SKM-1 (cell line): ENCODE results near the gene CELA2A.
"Not testable (repeated sequence)": the region's sequence is repeated elsewhere in the genome, so short reads cannot be mapped to it uniquely, and the experiment has no call there.

Source experiments
- DNase-seq: peaks from one replicate; lab custom pipeline; 2025; ENCODE audit not compliant: unreplicated experiment; lab: John Stamatoyannopoulos, UW

CELA2A gene

DNA sequence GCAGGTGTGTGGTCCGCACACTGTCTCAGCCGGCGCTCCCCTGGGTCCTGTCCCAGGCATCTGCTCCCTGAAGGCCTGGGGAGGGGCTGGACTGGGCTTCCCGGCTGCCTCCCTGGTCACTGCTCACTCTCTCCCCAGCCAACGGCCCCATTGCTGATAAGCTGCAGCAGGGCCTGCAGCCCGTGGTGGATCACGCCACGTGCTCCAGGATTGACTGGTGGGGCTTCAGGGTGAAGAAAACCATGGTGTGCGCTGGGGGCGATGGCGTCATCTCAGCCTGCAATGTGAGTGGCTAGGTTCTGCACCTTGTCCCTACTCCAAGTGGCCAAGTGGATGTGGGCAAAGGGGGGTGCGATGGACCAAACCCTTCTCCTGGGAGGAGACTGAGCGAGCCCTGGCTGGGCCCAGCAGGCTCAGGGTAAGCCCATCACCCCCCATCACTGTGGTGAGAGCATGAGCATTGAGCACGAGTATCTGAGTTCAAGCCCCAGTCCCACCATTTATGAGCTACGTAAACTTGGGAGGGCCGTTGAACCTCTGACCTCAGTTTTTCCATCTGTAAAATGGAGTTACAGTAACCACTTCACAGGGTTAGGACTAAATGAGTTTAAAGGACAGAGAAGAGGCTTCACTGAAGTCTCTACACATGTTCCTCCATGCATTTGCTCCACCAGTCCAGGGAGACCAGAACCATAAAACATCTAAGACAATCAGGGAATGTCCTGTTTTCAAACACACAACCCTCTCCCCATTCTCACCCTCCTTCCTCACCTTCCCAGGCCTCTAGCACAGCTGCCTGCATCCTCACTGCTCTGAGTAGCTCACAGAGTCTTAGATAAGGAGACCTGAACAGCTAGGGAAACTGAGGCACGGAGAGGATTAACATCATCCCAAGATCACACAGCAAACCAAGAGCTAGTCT is 11.8 kb upstream of the CELA2A start:
- no peak for DNase-seq

DNA sequence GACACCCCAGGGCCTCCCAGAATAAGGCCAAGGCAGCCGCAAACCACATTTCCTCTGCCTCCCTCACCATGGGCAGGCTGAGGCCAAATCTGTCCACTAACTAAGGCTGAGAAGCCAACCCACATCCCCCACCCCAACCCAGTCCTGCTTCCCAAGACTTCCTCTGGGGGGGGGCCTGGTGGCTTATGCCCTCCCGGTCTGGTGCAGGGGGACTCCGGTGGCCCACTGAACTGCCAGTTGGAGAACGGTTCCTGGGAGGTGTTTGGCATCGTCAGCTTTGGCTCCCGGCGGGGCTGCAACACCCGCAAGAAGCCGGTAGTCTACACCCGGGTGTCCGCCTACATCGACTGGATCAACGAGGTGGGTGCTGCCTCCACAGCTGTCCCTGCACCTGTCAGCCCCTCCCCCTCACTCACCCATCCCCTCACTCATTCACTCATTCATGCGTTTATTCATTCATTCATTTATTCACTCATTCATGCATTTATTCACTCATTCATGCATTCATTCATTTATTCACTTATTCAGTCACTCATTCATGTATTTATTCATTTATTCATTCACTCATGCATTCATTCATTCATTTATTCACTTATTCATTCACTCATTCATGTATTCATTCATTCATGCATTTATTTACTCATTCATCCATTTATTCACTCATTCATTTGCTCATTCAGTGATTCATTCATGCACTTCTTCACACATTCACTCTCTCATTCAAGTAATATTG is 11.0 kb upstream of the CELA2A start:
- DNase-seq: no peak

DNA sequence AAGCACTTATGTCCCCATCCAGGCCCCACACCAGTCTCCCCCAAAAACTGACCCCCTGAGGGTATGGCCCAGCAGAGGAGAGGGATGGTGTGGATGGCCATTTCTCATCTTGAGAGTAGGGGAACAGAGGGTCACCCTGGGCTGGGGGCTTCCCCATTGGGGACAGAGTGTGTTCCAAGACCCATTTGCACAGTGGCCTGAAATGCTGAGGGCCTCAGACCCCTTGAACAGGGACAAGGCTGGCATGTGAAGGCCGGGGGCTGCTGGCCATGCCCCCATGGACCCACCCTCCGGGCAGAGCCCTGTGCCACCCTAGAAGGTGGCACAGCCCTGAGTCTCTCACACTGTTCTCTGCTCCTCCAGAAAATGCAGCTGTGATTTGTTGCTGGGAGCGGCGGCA is 10.3 kb upstream of the CELA2A start:
- no peak for DNase-seq

DNA sequence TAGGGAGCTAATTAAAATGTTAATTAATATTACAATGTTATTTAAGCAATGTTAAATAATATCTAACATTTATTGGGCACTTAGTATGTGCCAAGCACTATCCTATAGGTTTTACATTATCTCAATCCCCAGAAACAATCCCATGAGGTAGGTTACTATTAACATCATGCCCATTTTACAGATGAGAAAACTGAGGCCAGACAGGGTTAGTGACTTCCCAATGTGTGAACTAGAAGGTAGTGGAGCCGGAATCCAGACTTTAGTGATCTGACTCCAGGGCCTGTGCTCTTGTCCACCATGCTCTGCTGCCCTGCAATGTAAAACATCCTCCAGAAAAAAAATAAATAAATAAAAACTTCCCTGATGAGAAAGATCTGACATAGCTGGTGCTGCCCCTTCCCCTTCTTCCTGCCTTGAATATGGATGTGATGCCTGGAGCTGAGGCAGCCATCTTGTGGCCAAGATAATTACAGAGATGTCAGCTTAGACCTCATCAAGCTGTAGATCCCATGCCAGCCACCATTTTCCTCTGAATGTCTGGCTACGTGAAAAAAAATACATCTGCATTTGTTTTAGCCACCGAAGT is 7.6 kb upstream of the CELA2A start:
- no peak for DNase-seq

DNA sequence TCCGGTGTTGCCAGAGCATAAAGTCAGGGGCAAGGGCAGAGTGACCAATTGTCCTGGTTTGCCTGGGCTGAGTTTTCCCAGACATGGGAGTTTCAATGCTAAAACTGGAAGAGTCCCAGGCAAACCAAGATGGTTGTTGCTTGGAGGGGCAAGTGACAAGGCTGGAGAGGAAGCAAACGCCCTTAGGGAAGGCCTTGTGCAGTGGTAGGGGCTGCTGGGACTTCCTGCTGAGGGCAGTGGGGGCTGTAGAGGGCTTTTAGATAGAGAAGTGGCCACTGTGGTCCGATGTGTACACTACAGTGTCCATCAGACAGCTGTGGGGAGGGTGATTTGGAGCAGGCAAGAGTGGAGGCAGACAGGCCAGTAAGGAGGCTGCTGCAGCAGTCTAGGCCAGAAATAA is 7.0 kb upstream of the CELA2A start:
- no peak for DNase-seq

DNA sequence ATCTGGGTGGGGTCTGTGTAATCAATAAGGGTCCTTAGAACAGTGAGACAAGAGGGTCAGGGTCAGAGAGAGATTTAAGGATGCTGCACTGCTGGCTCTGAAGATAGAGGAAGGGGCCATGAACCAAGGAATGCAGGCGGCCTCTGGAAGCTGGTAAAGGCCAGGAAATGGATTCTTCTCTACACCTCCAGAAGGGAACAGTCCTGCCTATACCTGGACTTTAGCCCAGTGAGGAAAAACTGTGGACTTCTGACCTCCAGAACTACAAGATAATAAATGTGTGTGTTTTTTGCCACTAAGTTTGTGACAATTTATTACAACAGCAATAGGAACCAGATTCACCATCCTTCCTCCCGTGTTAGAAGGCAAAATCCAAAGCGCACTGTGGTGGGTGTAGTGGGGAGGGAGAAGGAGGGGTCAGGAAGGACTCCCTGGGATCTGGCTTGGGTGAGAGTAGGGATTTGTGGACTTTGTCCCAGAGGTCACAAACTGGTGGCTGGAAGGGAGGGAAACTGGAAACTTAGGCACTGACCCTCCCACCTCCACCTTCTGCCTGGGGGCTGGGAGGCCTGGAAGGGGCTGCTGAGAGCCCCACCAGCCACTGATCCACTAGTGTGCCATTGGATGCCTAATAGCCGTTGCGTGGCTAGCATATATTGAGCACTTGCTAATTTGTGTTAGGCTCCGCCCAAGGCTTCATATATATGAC is 5.4 kb upstream of the CELA2A start:
- no peak for DNase-seq

DNA sequence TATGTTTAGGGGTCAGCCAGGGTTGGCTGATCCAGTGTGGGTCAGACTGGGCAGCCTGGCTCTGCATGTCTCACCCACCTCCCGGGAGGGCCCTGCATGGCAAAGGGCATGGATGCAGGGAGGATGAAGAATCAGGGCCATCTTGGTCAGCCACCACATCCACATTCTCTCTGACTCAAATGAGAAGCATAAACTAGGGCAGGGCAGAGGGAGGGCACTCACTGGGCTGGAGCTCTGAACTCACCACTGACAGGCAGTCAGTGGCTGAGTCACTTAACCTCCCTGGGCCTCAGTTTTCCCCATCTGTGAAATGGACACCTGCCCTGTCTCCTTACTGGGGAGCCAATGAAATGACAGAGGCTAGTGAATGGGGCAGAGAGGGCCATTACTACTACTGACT is 4.3 kb upstream of the CELA2A start:
- no peak for DNase-seq

DNA sequence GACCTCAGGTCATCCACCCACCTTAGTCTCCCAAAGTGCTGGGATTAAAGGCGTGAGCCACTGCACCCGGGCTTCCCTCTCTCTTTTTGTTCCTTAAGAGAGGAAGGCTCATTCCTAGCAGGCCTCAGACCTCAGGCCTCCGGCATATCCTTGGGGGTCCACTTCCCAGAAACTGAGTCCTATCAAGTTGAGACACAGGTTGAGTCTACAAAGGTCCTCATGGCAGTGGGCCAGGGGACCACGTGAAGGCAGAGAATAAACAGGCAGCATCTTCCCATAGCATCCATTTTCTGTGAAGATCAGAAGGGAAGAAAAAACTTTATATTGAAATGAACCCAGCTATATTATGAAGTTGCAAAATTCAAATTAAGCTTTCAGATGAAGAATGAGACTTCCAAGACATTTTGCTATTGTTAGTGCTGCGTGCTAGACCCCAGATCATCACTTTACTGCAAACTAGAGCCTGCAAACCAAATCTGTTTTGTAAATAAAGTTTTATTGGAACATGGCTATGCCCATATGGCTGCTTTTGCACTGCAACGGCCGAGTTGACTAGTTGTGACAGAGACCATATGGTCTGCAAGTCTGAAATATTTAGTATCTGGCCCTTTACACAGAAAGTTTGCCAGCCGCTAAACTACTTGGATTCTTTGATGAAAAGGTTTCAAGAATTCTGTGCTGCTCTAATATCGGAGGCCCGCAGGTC is 3.5 kb upstream of the CELA2A start:
- no peak for DNase-seq

DNA sequence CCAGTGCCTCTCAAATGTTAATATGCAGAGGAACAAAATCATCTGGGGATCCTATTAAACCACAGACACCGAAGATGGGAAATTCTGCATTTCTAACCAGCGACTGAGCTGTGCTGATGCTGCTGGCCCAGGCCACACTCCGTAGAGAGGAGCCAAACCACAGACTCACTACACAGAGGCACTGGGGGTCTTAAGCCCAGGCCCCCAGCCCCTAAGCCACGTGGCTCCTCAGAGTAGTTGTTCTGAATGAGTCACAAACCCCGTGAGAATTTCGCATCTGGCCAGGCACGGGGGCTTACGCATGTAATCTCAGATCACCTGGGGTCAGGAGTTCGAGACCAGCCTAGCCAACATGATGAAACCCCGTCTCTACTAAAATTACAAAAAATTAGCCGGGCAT is 2.8 kb upstream of the CELA2A start:
- DNase-seq: no peak

DNA sequence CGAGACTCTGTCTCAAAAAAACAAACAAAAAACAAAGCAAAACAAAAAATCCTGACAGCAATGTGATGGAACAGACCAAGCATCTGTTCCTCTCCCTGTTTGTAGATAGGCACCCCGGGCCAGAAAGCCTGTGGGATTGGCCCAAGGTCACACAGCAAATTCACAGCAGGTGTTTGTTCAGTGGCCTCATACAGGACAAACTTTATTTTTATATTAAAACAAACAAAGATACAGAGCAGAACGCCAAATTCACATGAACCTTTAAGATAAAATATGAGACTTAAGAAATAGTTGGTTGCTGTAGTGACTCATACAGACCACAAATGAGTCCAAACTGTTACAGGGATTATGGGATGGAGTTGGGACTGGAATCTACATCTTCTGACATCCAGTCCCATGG is 2.3 kb upstream of the CELA2A start:
- DNase-seq: no peak

DNA sequence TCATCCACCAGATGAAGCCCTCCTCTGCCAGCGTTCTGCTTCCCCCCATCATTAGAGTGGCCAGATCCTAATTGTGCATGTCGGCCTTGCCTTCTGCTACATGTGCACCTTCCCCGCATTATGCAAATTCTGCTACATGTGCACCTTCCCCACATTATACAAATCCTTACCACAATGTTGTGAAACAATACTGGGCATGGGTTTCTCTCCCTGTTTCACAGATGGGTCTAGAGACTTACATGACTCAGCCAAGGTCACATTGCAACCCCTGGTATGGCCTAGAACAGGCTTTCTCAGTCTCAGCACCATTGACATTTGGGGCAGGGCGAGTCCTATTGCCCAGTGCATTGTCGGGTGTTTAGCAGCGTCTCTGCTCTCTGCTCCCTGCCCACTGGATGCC is 1.0 kb upstream of the CELA2A start:
- DNase-seq: no peak

DNA sequence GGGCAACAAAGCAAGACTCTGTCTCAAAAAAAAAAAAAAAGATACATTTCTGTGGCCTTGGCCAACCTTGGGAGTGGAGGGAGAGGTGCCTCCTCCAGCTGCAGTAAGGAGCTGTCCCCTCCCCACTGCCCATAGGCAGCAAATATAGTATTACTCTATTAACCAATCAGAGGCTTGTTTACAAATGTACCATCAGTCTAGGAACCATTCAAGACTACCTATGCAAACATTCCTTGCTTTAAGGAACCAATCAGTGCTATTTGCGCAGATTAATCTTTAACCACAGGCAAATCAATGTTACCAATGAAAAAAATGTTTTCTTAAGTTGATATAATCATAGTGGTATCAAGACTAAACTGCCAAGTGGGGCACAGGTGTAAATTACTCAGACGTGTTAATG is 1.1 kb downstream of the CELA2A start:
- DNase-seq: no peak

DNA sequence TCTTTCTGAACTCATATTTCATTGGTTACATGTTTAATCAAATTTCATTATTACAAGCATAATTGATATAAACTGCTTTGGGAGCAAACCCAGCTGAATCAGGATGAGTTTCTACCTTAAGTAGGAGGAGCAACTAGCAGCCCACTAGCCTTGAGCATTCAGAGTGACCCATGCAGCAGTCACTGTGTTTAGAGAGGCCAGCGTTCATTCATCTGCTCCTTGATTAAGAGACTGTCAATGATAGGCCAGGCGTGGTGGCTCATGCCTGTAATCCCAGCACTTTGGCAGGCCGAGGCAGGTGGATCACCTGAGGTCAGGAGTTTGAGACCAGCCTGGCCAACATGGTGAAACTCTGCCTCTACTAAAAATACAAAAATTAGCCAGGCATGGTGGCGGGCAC is 1.9 kb downstream of the CELA2A start:
- DNase-seq: not testable (repeated sequence)

DNA sequence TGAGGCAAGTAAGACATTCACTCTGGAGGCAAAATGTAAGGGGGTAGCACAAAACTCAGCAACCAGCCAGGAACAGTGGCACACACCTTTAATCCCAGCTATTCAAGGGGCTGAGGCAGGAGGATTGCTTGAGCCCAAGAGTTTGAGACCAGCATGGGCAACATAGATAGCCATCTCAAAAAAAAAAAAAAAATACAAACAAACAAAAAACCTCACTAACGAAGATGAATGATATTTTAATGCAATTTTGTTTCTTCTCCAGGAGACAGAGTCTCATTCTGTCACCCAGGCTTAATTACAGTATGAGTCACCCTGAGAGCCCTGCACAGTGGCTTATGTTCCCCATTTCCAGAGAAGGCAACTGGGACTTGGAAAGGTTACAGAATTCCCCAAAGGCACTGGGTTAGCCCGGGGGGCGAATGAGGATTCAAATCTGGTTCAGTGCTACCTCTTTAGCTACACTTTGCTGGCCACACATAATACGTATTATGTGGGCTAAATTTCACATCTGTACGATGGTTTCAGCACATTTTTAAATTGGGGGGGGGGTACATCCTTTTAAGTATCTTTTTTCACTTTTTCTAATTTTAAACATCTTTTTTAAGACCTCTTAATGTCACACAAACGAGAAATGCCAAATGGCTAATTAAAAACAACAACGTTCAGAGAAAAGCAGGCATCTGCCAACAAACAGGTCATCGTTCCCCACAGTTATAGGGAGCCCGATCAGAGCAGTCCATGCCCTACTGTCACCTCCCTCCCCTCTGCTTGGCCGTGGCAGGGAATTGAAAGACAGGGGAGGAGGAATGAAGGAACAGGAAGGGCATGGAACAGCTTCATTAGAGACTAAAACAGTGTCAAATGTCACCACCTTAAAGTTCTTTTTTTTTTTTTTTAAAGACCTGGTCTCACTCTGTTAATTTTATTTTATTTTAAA is 3.5 kb downstream of the CELA2A start:
- DNase-seq: no peak

DNA sequence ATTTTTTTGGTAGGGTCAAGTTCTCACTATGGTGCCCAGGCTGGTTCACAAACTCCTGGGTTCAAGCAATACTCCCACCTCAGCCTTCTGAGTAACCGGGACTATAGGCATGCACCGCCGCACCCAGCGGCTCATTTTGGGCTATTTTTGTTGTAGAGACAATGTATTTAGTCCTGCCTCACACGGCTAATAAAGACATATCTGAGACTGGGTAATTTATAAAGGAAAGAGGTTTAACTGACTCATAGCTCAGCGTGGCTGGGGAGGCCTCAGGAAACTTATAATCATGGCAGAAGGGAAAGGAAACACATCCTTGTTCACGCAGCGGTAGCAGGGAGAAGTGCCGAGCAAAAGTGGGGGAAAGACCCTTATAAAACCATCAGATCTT is 4.2 kb downstream of the CELA2A start:
- no peak for DNase-seq

DNA sequence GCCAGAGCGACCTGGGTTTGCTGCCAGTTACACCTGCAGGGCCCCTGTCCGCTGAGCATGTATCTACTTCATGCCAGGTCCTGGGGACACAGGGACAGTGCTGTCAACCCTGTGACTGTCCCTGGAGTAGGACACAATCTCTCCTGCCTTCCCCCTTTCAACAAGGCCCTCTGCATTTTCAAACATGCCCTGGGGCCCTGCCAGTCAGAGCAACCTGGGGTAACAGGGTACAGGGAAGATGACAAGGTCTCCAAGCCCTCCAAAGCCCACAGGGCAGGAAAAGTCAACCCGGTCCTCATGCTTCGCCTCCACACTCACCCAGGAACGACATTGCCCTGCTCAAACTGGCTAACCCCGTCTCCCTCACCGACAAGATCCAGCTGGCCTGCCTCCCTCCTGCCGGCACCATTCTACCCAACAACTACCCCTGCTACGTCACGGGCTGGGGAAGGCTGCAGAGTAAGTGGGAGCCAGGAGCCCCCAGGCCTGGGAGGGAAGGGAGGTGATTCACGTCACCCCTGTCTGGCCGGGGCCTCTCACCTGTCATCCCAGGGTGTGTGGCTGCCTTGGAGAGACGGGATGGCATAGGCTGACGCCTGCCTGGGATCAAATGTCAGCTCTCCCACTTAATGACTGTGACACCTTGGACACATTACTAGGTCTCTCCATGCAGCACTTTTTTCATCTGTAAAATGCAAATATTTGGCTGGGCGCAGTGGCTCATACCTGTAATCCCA is 6.7 kb downstream of the CELA2A start:
- DNase-seq: not testable (repeated sequence)

DNA sequence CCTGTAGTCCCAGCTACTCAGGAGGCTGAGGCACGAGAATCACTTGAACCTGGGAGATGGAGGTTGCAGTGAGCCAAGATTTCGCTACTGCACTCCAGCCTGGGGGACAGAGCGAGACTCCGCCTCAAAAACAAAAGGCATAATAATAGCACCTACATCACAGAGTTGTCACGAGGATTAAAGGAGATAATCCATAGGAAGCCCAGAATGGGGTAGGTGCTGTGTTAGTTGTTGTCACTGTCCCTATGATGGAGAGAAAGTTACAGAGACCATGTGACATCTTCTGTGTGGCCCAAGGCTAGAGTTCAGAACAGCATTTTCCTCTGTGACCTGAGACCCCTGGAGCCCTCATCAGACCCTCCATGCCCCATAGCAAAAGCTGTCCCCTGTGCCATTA is 7.4 kb downstream of the CELA2A start:
- not testable (repeated sequence) for DNase-seq

DNA sequence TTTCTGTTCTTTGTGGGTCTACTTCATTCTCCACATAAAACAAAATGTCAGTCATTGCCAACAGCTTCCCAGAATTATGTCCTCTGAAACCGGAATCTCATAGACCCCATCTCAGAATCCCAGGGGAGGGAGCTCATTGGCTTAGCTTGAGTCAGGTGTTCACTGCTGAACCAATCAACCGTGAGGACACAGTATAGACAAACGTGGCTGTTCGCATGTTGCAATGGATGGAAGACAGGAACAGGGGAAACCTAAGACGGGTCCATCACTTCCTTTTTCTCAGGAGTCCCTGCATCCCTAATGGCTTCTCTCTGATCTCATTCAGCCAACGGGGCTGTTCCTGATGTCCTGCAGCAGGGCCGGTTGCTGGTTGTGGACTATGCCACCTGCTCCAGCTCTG is 9.1 kb downstream of the CELA2A start:
- no peak for DNase-seq
